HepG2 (cell line): ENCODE measurements around the gene SOCS1. TPM values are rescaled to one million over a fixed set of nuclear protein-coding genes. Genes with fewer than 3 reads are reported as not detected.

Source experiments
- ARNT ChIP-seq: fragments of 450-650 bp; IDR thresholded peaks from 2 replicates; pipeline ENCODE4 v1.6.1; 2017
- CHCHD3 ChIP-seq: sonication (generic); formaldehyde crosslinking; IDR thresholded peaks from 2 replicates; pipeline ENCODE4 v1.8.0; 2022; ENCODE audit warnings: mild to moderate bottlenecking, missing genetic modification reagents, moderate library complexity
- CREB3 ChIP-seq: sonication (generic); formaldehyde crosslinking; IDR thresholded peaks from 2 replicates; pipeline ENCODE4 v1.5.0; 2020; ENCODE audit warnings: missing genetic modification reagents
- DNMT1 ChIP-seq: sonication (generic); formaldehyde crosslinking; IDR thresholded peaks from 2 replicates; pipeline ENCODE4 v1.5.1; 2020; ENCODE audit warnings: mild to moderate bottlenecking, missing genetic modification reagents
- DZIP1 ChIP-seq: sonication (generic); formaldehyde crosslinking; IDR thresholded peaks from 2 replicates; pipeline ENCODE4 v1.5.0; 2020; ENCODE audit warnings: mild to moderate bottlenecking, missing genetic modification reagents
- HIVEP1 ChIP-seq: sonication (generic); formaldehyde crosslinking; IDR thresholded peaks from 2 replicates; pipeline ENCODE4 v1.4.0; 2020; ENCODE audit warnings: mild to moderate bottlenecking, missing genetic modification reagents
- NCOA1 ChIP-seq: sonication (generic); formaldehyde crosslinking; IDR thresholded peaks from 2 replicates; pipeline ENCODE4 v1.9.0; 2021; ENCODE audit warnings: missing genetic modification reagents
- NFKB2 ChIP-seq: sonication (generic); formaldehyde crosslinking; IDR thresholded peaks from 2 replicates; pipeline ENCODE4 v1.4.0; 2020; ENCODE audit warnings: missing genetic modification reagents, borderline replicate concordance
- NR1H2 ChIP-seq: sonication (generic); formaldehyde crosslinking; IDR thresholded peaks from 2 replicates; pipeline ENCODE4 v1.8.1; 2022; ENCODE audit warnings: low read depth, missing genetic modification reagents, borderline replicate concordance
- PCBP1 ChIP-seq: fragments of 200-400 bp; formaldehyde crosslinking; IDR thresholded peaks from 2 replicates; pipeline ENCODE4 v1.6.1; 2017; ENCODE audit warnings: mild to moderate bottlenecking, low read depth, low read length, borderline replicate concordance
- POLR2AphosphoS5 ChIP-seq: IDR thresholded peaks from 2 replicates; pipeline ENCODE4 v1.6.1; 2012; ENCODE audit warnings: low read depth, low read length
- PREB ChIP-seq: sonication (generic); formaldehyde crosslinking; IDR thresholded peaks from 2 replicates; pipeline ENCODE4 v1.4.0; 2020; ENCODE audit warnings: missing genetic modification reagents
- SMC3 ChIP-seq: IDR thresholded peaks from 2 replicates; pipeline ENCODE4 v1.6.1; 2011; ENCODE audit warnings: low read length, improper control_type of control experiment
- TFDP1 ChIP-seq: IDR thresholded peaks from 2 replicates; pipeline ENCODE4 v1.6.1; 2016; ENCODE audit warnings: missing compliant biosample characterization, missing genetic modification reagents, borderline replicate concordance
- ZNF136 ChIP-seq: sonication (generic); formaldehyde crosslinking; IDR thresholded peaks from 2 replicates; pipeline ENCODE4 v1.8.1; 2022; ENCODE audit warnings: low read depth, mild to moderate bottlenecking, moderate library complexity, missing genetic modification reagents
- ZNF253 ChIP-seq: sonication (generic); formaldehyde crosslinking; IDR thresholded peaks from 2 replicates; pipeline ENCODE4 v1.8.0; 2022; ENCODE audit warnings: mild to moderate bottlenecking, missing genetic modification reagents, borderline replicate concordance
- ZNF704 ChIP-seq: sonication (generic); formaldehyde crosslinking; IDR thresholded peaks from 2 replicates; pipeline ENCODE4 v1.8.1; 2023; ENCODE audit warnings: mild to moderate bottlenecking, inconsistent platforms, moderate library complexity, missing genetic modification reagents, borderline replicate concordance
- polyA plus RNA-seq, 8 experiments: library from polyadenylated mRNA; depleted of rRNA in 3 of 8; stranded (reverse) in 7 of 8; unstranded in 1 of 8; fragments of >200 nt; fragmentation: Illumina TruSeq in 4 of 8; extraction: Trizol in 4 of 8; gene quantifications; 2 replicates each; pipeline versions ENCODE4 v1.2.1 to v1.2.3, GENCODE V29; 2011 to 2016; ENCODE audit warnings: low read depth in 4 of 8, missing spikeins in 1 of 8, mixed read lengths in 1 of 8; ENCODE audit not compliant: insufficient read depth in 1 of 8
- total RNA-seq, 5 experiments: library from RNA; depleted of rRNA; stranded (reverse); fragments of >200 nt; fragmentation: Illumina TruSeq; extraction: Trizol; gene quantifications; 2 replicates each; pipeline ENCODE4 v1.2.3, GENCODE V29; 2016; ENCODE audit warnings: low read depth in 1 of 5
- TF ChIP-seq, protein P1 (sequence below): fragments of 450-650 bp; IDR thresholded peaks from 2 replicates; pipeline ENCODE4 v1.6.1; 2017
- TF ChIP-seq, protein P2 (sequence below): sonication (generic); formaldehyde crosslinking; IDR thresholded peaks from 2 replicates; pipeline ENCODE4 v1.4.0; 2020; ENCODE audit warnings: missing genetic modification reagents

SOCS1 gene
- total and polyA plus RNA-seq, 2 of the 13 experiments (the other 11 are each of a cell fraction or from before 2014, with no cell fraction given) = 5.3 to 6.3 TPM

- TF ChIP-seq DZIP1 = no peak
- TF ChIP-seq ZNF253 (CRISPR knock-in tag) = no peak
- no peak for TF ChIP-seq CREB3
- TF ChIP-seq HIVEP1 = 0 out of 2 replicates have a peak, but pooled peaks have one; percentile 22
- no peak for TF ChIP-seq PREB
- TF ChIP-seq NCOA1 (CRISPR knock-in tag) = 0 out of 2 replicates have a peak, but pooled peaks have one; percentile 45
- no peak for TF ChIP-seq DNMT1
- no peak for TF ChIP-seq NFKB2
- no peak for TF ChIP-seq CHCHD3
- TF ChIP-seq ZNF704 = peak; percentile 57; the same call in 1 of the 2 replicates
- TF ChIP-seq TFDP1 (CRISPR knock-in tag) = peak; percentile 48; the same call in 1 of the 2 replicates
- TF ChIP-seq, protein P1, sequence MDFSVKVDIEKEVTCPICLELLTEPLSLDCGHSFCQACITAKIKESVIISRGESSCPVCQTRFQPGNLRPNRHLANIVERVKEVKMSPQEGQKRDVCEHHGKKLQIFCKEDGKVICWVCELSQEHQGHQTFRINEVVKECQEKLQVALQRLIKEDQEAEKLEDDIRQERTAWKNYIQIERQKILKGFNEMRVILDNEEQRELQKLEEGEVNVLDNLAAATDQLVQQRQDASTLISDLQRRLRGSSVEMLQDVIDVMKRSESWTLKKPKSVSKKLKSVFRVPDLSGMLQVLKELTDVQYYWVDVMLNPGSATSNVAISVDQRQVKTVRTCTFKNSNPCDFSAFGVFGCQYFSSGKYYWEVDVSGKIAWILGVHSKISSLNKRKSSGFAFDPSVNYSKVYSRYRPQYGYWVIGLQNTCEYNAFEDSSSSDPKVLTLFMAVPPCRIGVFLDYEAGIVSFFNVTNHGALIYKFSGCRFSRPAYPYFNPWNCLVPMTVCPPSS = no peak
- TF ChIP-seq, protein P2, sequence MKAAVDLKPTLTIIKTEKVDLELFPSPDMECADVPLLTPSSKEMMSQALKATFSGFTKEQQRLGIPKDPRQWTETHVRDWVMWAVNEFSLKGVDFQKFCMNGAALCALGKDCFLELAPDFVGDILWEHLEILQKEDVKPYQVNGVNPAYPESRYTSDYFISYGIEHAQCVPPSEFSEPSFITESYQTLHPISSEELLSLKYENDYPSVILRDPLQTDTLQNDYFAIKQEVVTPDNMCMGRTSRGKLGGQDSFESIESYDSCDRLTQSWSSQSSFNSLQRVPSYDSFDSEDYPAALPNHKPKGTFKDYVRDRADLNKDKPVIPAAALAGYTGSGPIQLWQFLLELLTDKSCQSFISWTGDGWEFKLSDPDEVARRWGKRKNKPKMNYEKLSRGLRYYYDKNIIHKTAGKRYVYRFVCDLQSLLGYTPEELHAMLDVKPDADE (CRISPR knock-in tag) = no peak
- TF ChIP-seq POLR2AphosphoS5 = peak; percentile 89
- peak; percentile 35; the same call in 1 of the 2 replicates for TF ChIP-seq SMC3
- TF ChIP-seq ZNF136 = no peak; the same call in 1 of the 2 replicates
- no peak for TF ChIP-seq PCBP1
- no peak for TF ChIP-seq ARNT
- peak; percentile 74; the same call in 1 of the 2 replicates for TF ChIP-seq NR1H2 (CRISPR knock-in tag)
Observed at GRCh38 chr16:11296706-11297491, 40.9 kb upstream of the SOCS1 start (continued).
